ENCODE data around the gene OSGEP.

Gene OSGEP

GRCh38 chr14:20435582-20436362 is 18.8 kb downstream of the OSGEP start, which contains the start of gene KLHL33:
Gene KLHL33 (minus strand): TSS chr14:20436166. CDS start chr14:20435811, 355 bp downstream.
- ChIA-PET POLR2A (interaction anchor here (1.2 to 1.4 kb wide), 4 partner anchors 19 to 26 kb away, joined by 3 to 11 read pairs (median 6); partner anchors contain the start of genes APEX1, OSGEP, PIP4P1 and TEP1), CTCF (interaction anchor here (4.6 kb wide), 1 partner anchor 21 kb away, joined by 51 read pairs; the partner anchor contains the start of gene TEP1)
- DNase-seq (ENCODE audit: low read depth, low spot score), result no peak
- TF ChIP-seq CTCF (IDR thresholded peaks at IDR 0.05; ENCODE audit: insufficient read depth, low read length, missing control alignments), result no peak
- peak within 1 kb of the TSS; percentile 20 for H3K4me3 ChIP-seq (ENCODE audit: low read depth, low read length)

GRCh38 chr14:20434701-20435581 is 19.7 kb downstream of the OSGEP start:
- CTCF ChIA-PET, result interaction anchor here (1.1 to 4.6 kb wide), 2 partner anchors 20 to 175 kb away, joined by 3 to 51 read pairs; partner anchors contain the start of gene TEP1
- POLR2A ChIA-PET, result interaction anchor here (0.7 to 1.2 kb wide), 3 partner anchors 20 to 82 kb away, joined by 3 read pairs; partner anchors contain the start of genes APEX1 and OSGEP
- no peak for DNase-seq (ENCODE audit: low read depth, low spot score)
- no peak for TF ChIP-seq CTCF (IDR thresholded peaks at IDR 0.05; ENCODE audit: insufficient read depth, low read length, missing control alignments)
- peak overlapping the region; percentile 20 for H3K4me3 ChIP-seq (ENCODE audit: low read depth, low read length)

GRCh38 chr14:20429801-20430669 is 24.6 kb downstream of the OSGEP start:
- CTCF ChIA-PET, result interaction anchor here (0.6 to 4.2 kb wide), 4 partner anchors 15 to 674 kb away, joined by 3 to 38 read pairs (median 6); no protein-coding TSS in a partner anchor
- POLR2A ChIA-PET, result no interaction called here
- no peak overlapping the region for H3K4me3 ChIP-seq (ENCODE audit: low read depth, low read length)
- no peak for TF ChIP-seq CTCF (IDR thresholded peaks at IDR 0.05; ENCODE audit: insufficient read depth, low read length, missing control alignments)
- DNase-seq (ENCODE audit: low read depth, low spot score), result no peak

GRCh38 chr14:20428802-20429201 is 25.8 kb downstream of the OSGEP start:
- POLR2A ChIA-PET, result no interaction called here
- DNase-seq (ENCODE audit: low read depth, low spot score), result no peak
- CTCF ChIA-PET, result interaction anchor here (1.2 to 4.2 kb wide), 3 partner anchors 14 to 178 kb away, joined by 3 to 38 read pairs (median 8); no protein-coding TSS in a partner anchor
- no peak for TF ChIP-seq CTCF (IDR thresholded peaks at IDR 0.05; ENCODE audit: insufficient read depth, low read length, missing control alignments)
- no peak overlapping the region for H3K4me3 ChIP-seq (ENCODE audit: low read depth, low read length)

GRCh38 chr14:20428010-20428365 is 26.6 kb downstream of the OSGEP start:
- TF ChIP-seq CTCF (IDR thresholded peaks at IDR 0.05; ENCODE audit: insufficient read depth, low read length, missing control alignments), result no peak
- H3K4me3 ChIP-seq (ENCODE audit: low read depth, low read length), result no peak overlapping the region
- ChIA-PET POLR2A (no interaction called here), CTCF (interaction anchor here (3.2 to 4.2 kb wide), 2 partner anchors 13 to 179 kb away, joined by 8 to 38 read pairs; no protein-coding TSS in a partner anchor)
- DNase-seq (ENCODE audit: low read depth, low spot score), result no peak

Data from AG04449 (cell line).